Measurements from ENCODE around the gene TRPV5.

The TRPV5 gene

GRCh38 chr7:142884286-142884640 lies 49.3 kb downstream of the TRPV5 start:
- no peak for DNase-seq

GRCh38 chr7:142883571-142884285 lies 49.8 kb downstream of the TRPV5 start:
- no peak for DNase-seq

- DNase-seq, result no peak
These were observed 50.4 kb downstream of the TRPV5 start for GRCh38 chr7:142883145-142883544.

- DNase-seq, result no peak
These were observed 51.2 kb downstream of the TRPV5 start for GRCh38 chr7:142882338-142882678.

GRCh38 chr7:142881586-142882337 lies 51.8 kb downstream of the TRPV5 start:
- no peak for DNase-seq

- DNase-seq, result peak; percentile 45 to 60
These were observed 52.6 kb downstream of the TRPV5 start for GRCh38 chr7:142880876-142881505.

- DNase-seq, result no peak
These were observed 54.5 kb downstream of the TRPV5 start for GRCh38 chr7:142879060-142879459.

GRCh38 chr7:142878315-142878714 lies 55.2 kb downstream of the TRPV5 start:
- DNase-seq, result no peak

GRCh38 chr7:142876991-142877910 lies 56.3 kb downstream of the TRPV5 start:
- no peak for DNase-seq

GRCh38 chr7:142876236-142876960 lies 57.1 kb downstream of the TRPV5 start:
- no peak for DNase-seq

GRCh38 chr7:142875456-142875855 lies 58.1 kb downstream of the TRPV5 start:
- no peak for DNase-seq

- no peak for DNase-seq
These were observed 58.7 kb downstream of the TRPV5 start for GRCh38 chr7:142874837-142875236.

- no peak for DNase-seq
These were observed 59.1 kb downstream of the TRPV5 start for GRCh38 chr7:142874409-142874808.

GRCh38 chr7:142873871-142874270 lies 59.7 kb downstream of the TRPV5 start:
- no peak for DNase-seq

- no peak for DNase-seq
These were observed 60.2 kb downstream of the TRPV5 start for GRCh38 chr7:142873281-142873784.

- no peak for DNase-seq
These were observed 61.4 kb downstream of the TRPV5 start for GRCh38 chr7:142872106-142872675.

- DNase-seq, result no peak
These were observed 62.1 kb downstream of the TRPV5 start for GRCh38 chr7:142871260-142872105.

GRCh38 chr7:142870566-142871259 lies 62.8 kb downstream of the TRPV5 start:
- DNase-seq, result no peak

- DNase-seq, result no peak
These were observed 63.4 kb downstream of the TRPV5 start for GRCh38 chr7:142870147-142870559.

GRCh38 chr7:142869434-142869833 lies 64.1 kb downstream of the TRPV5 start:
- DNase-seq, result no peak

All from CD4-positive, alpha-beta T cell treated with Interleukin-1 beta for 1 hour (primary cell).